K562 (cell line): ENCODE measurements around the gene LRP1B. TPM values are rescaled to one million over a fixed set of nuclear protein-coding genes. Genes with fewer than 3 reads are reported as not detected.

Experiments
- ATAC-seq: fragments of 200-7000 bp; cut with Tn5 transposase; 3 replicates; pipeline ENCODE4 v1.9.1; 2020; ENCODE audit warnings: moderate library complexity
- BruUV-seq: library from RNA; stranded (reverse); fragments of 400-500 nt; replicated peaks from 2 replicates; lab custom pipeline; 2021; lab: Mats Ljungman, UMichigan
- CTCF ChIA-PET: fragments of 300-600 bp; formaldehyde crosslinking; extraction: SDS; loops from one replicate; lab custom pipeline; 2021; ENCODE audit warnings: low intra/inter-chr PET ratio; lab: Yijun Ruan, JAX
- POLR2A ChIA-PET: fragments of 300-600, 350-650 bp; sonication (Branson Sonifier 250); formaldehyde crosslinking; extraction: SDS; loops from one replicate; lab custom pipeline; 2021; ENCODE audit warnings: antibody characterized with exemption, inconsistent platforms; lab: Yijun Ruan, JAX
- DNase-seq, 4 experiments: peaks; one replicate each; pipeline versions ENCODE4 v3.0.0 to v3.0.0-alpha.2; 2011 to 2018; ENCODE audit warnings: low spot score in 3 of 4, mixed read lengths in 3 of 4; ENCODE audit errors: extremely low read depth in 1 of 4
- FAIRE-seq: peaks from 2 replicates; lab custom pipeline; 2011; peaks lifted over from hg19 to GRCh38; lab: Jason Lieb, UNC
- H2AFZ ChIP-seq: 2 replicates; pipeline ENCODE4 v1.6.0; 2011; ENCODE audit warnings: low read depth, low read length, control low read depth, inconsistent platforms
- H3K27ac ChIP-seq: fragments of 200-600 bp; 3 replicates; pipeline ENCODE4 v1.8.0; 2011; ENCODE audit warnings: low read depth, mild to moderate bottlenecking, control low read depth, inconsistent platforms, low read length, moderate library complexity, mixed read lengths; ENCODE audit errors: extremely low read depth
- H3K27me3 ChIP-seq, 2 experiments: fragments of 300-600 bp in 1 of 2; 2 replicates in 1 of 2; 3 replicates in 1 of 2; pipeline versions ENCODE4 v1.6.0 to v1.8.0; 2011; ENCODE audit warnings: inconsistent platforms in 2 of 2, low read length in 2 of 2, mild to moderate bottlenecking in 1 of 2, mixed read lengths in 1 of 2, moderate library complexity in 1 of 2; ENCODE audit not compliant: control insufficient read depth in 2 of 2, insufficient read depth in 2 of 2
- H3K36me3 ChIP-seq: fragments of 300-600 bp; 3 replicates; pipeline ENCODE4 v1.8.0; 2011; ENCODE audit warnings: mild to moderate bottlenecking, low read length, inconsistent platforms; ENCODE audit not compliant: control insufficient read depth, insufficient read depth
- H3K4me1 ChIP-seq, 2 experiments: fragments of 200-600 bp in 1 of 2; replicated peaks in 1 of 2; 2 replicates in 1 of 2; 3 replicates in 1 of 2; pipeline versions ENCODE4 v1.5.1 to v1.8.0; 2011; ENCODE audit warnings: inconsistent platforms in 2 of 2, low read length in 2 of 2, mild to moderate bottlenecking in 1 of 2, mixed read lengths in 1 of 2, moderate library complexity in 1 of 2; ENCODE audit not compliant: control insufficient read depth in 2 of 2, insufficient read depth in 2 of 2
- H3K4me2 ChIP-seq: 2 replicates; pipeline ENCODE4 v1.6.1; 2011; ENCODE audit warnings: low read length, control low read depth, inconsistent platforms, mixed read lengths; ENCODE audit not compliant: insufficient read depth
- H3K4me3 ChIP-seq: fragments of 200-600 bp; sonication (generic), shearing (Covaris generic); 2 replicates; pipeline ENCODE4 v1.5.1; 2016; ENCODE audit warnings: control low read depth, inconsistent platforms
- H3K79me2 ChIP-seq: fragments of 200-600 bp; 3 replicates; pipeline ENCODE4 v1.8.0; 2011; ENCODE audit warnings: low read length, inconsistent platforms; ENCODE audit not compliant: control insufficient read depth, insufficient read depth
- H3K9ac ChIP-seq, 2 experiments: 2 replicates each; pipeline versions ENCODE4 v1.6.0 to v1.6.1; 2011; ENCODE audit warnings: low read depth in 2 of 2, low read length in 2 of 2, control low read depth in 1 of 2, inconsistent platforms in 1 of 2, mild to moderate bottlenecking in 1 of 2, mixed read lengths in 1 of 2; ENCODE audit not compliant: insufficient read depth in 1 of 2
- H3K9me1 ChIP-seq: one replicate; pipeline ENCODE4 v1.6.0; 2011; ENCODE audit warnings: inconsistent platforms, mild to moderate bottlenecking, low read length, moderate library complexity; ENCODE audit not compliant: control insufficient read depth, insufficient read depth
- H3K9me3 ChIP-seq: replicated peaks from 2 replicates; pipeline ENCODE4 v1.5.1; 2011; ENCODE audit warnings: low read depth, low read length, inconsistent platforms; ENCODE audit not compliant: control insufficient read depth, insufficient read depth
- H4K20me1 ChIP-seq: replicated peaks from 2 replicates; pipeline ENCODE4 v1.6.1; 2011; ENCODE audit warnings: low read length, inconsistent platforms, mixed read lengths; ENCODE audit not compliant: control insufficient read depth, insufficient read depth
- BRCA1 ChIP-seq, 2 experiments: fragments of 450-650 bp in 1 of 2; sonication (generic) in 1 of 2; formaldehyde crosslinking in 1 of 2; IDR thresholded peaks; 2 replicates each; pipeline versions ENCODE4 v1.5.0 to v1.6.1; 2017 to 2020; ENCODE audit warnings: mild to moderate bottlenecking in 1 of 2, missing genetic modification reagents in 1 of 2
- CHD1 ChIP-seq: fragments of 200-600 bp; sonication (generic); IDR thresholded peaks from one replicate; pipeline ENCODE4 v1.6.1; 2012; ENCODE audit warnings: mild to moderate bottlenecking, moderate library complexity, low read length, inconsistent platforms
- FOXJ2 ChIP-seq: fragments of 200-800 bp; sonication (Bioruptor generic); IDR thresholded peaks from 2 replicates; pipeline ENCODE4 v1.6.1; 2016; ENCODE audit warnings: missing genetic modification characterization, missing compliant biosample characterization
- MAFG ChIP-seq: fragments of 450-650 bp; conservative IDR thresholded peaks from 2 replicates; pipeline ENCODE4 v1.6.1; 2016; ENCODE audit warnings: missing genetic modification characterization, missing compliant biosample characterization
- NCOA2 ChIP-seq, 2 experiments: fragments of 450-650 bp; IDR thresholded peaks; 2 replicates each; pipeline ENCODE4 v1.6.1; 2018; ENCODE audit warnings: mild to moderate bottlenecking in 2 of 2, moderate library complexity in 1 of 2; ENCODE audit not compliant: partially characterized antibody in 2 of 2
- NEUROD1 ChIP-seq: fragments of 150-350 bp; IDR thresholded peaks from 2 replicates; pipeline ENCODE4 v1.6.1; 2014; ENCODE audit warnings: borderline replicate concordance, low read length, low read depth; ENCODE audit not compliant: partially characterized antibody
- TSC22D4 ChIP-seq: fragments of 450-650 bp; IDR thresholded peaks from 2 replicates; pipeline ENCODE4 v1.6.1; 2016; ENCODE audit warnings: missing genetic modification characterization, missing biosample characterization, control low read depth
- WHSC1 ChIP-seq: IDR thresholded peaks from one replicate; pipeline ENCODE4 v1.6.1; 2012; ENCODE audit warnings: low read length, control low read depth, inconsistent platforms
- ZNF232 ChIP-seq: sonication (generic); formaldehyde crosslinking; IDR thresholded peaks from 2 replicates; pipeline ENCODE4 v1.8.0; 2022; ENCODE audit warnings: mild to moderate bottlenecking, missing genetic modification reagents
- WGBS: fragments of 100-300 bp; shearing (Covaris generic); methylation state at CpG from one replicate; pipeline ENCODE4 v1.1.6; 2016; ENCODE audit warnings: low coverage, mixed read lengths; ENCODE audit not compliant: insufficient coverage; ENCODE audit errors: missing lambda C conversion rate; 5-methylcytosine and 5-hydroxymethylcytosine counted together
- in situ Hi-C: fragments of 300-500 bp; cut with MboI; formaldehyde crosslinking; loops from 4 replicates; pipeline ENCODE4 v1.15.0; 2018; ENCODE audit warnings: inconsistent platforms, mixed read lengths
- intact Hi-C: fragments of 100-400 bp; cut with micrococcal nuclease; formaldehyde crosslinking; loops from 2 replicates; pipeline ENCODE4 v1.14.2; 2022
- polyA plus RNA-seq, 8 experiments: library from polyadenylated mRNA; depleted of rRNA in 4 of 8; stranded (reverse) in 5 of 8; unstranded in 3 of 8; fragments of >200 nt; fragmentation: Nextera tagmentation in 2 of 8; fragmentation: Illumina TruSeq in 1 of 8; extraction: Ambion mirVana in 2 of 8; extraction: Trizol in 1 of 8; gene quantifications; 2 replicates each; pipeline versions ENCODE4 v1.2.1 to v1.2.3, GENCODE V29; 2011 to 2014; ENCODE audit warnings: inconsistent platforms in 1 of 8, missing spikeins in 1 of 8
- total RNA-seq, 7 experiments: library from RNA; depleted of rRNA in 6 of 7; stranded (reverse); fragments of >200 nt in 6 of 7; fragmentation: Illumina TruSeq in 2 of 7; extraction: Trizol in 2 of 7; gene quantifications; 2 replicates each; pipeline versions ENCODE4 v1.2.1 to v1.2.3, GENCODE V29; 2011 to 2021; ENCODE audit warnings: low replicate concordance in 1 of 7
- TF ChIP-seq, protein P1 (sequence below): fragments of 450-650 bp; IDR thresholded peaks from one replicate; pipeline ENCODE4 v1.6.1; 2018; ENCODE audit warnings: mild to moderate bottlenecking, moderate library complexity; ENCODE audit not compliant: partially characterized antibody
- TF ChIP-seq, protein P2 (sequence below): fragments of 450-650 bp; formaldehyde crosslinking; IDR thresholded peaks from 2 replicates; pipeline ENCODE4 v1.4.0; 2020; ENCODE audit warnings: mild to moderate bottlenecking, moderate library complexity
- TF ChIP-seq, protein P3 (sequence below): sonication (generic); formaldehyde crosslinking; IDR thresholded peaks from 2 replicates; pipeline ENCODE4 v1.8.1; 2022; ENCODE audit warnings: missing genetic modification reagents
- TF ChIP-seq, protein P4 (sequence below): sonication (generic); formaldehyde crosslinking; IDR thresholded peaks from 2 replicates; pipeline ENCODE4 v1.9.0; 2022; ENCODE audit warnings: mild to moderate bottlenecking, missing genetic modification reagents

The LRP1B gene
- total and polyA plus RNA-seq, 9 of the 15 experiments (the other 6 are each of a cell fraction or from before 2014, with no cell fraction given): not detected

DNA sequence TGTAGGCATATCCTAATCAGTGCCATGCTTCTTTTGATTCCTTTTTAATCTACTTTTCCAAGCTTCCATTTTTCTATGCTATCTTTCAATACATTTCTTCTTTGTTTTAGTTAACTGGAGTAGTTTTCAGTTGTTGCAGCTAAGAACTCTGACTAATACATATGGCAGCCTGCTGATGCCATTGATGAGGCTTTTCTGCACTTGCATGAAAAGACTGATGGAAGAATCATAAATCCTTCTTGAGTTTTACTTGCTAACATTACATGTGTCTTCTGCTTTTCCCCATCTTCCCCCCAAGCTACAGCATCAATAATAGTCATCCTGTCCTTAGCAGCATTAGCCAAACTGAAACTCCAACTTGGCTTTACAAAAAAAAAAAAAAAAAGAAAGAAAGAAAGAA, 203.3 kb downstream of the LRP1B start (continued):
- TF ChIP-seq, protein P1, sequence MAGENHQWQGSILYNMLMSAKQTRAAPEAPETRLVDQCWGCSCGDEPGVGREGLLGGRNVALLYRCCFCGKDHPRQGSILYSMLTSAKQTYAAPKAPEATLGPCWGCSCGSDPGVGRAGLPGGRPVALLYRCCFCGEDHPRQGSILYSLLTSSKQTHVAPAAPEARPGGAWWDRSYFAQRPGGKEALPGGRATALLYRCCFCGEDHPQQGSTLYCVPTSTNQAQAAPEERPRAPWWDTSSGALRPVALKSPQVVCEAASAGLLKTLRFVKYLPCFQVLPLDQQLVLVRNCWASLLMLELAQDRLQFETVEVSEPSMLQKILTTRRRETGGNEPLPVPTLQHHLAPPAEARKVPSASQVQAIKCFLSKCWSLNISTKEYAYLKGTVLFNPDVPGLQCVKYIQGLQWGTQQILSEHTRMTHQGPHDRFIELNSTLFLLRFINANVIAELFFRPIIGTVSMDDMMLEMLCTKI: no peak

DNA sequence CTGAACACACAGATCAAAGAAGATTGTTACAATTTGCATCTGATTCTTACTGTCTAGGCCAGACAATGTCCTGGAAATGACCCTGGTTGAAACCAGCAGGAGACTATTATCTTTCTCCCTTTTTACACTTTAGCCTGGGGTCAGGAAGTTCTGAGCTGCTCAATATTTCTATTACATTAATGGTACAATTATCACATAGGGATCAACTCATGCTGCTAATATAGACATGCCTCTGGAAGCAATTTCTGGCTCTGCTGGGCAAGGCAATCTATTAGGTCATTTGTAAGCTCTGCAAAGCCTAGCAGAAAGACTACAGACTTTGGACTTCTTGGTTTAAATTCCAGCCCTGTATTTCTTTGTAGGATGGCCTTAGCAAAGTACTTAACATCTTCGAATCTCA, 205.3 kb downstream of the LRP1B start:
- in situ Hi-C loops: no loop called here
- Histone ChIP-seq H3K9me1 (no peaks in the 10 kb centered on the region), H3K36me3 (no peaks in the 10 kb centered on the region), H3K27me3 (no peaks in the 10 kb centered on the region), H3K27ac (no peak overlapping the region), H3K4me2 (no peak overlapping the region), H2AFZ (no peak overlapping the region), H3K79me2 (no peaks in the 10 kb centered on the region), H3K4me1 (no peaks in the 10 kb centered on the region), H3K9me3 (no peaks in the 10 kb centered on the region), H4K20me1 (no peaks in the 10 kb centered on the region), H3K4me3 (no peak overlapping the region), H3K9ac (no peak overlapping the region)
- TF ChIP-seq, protein P2, sequence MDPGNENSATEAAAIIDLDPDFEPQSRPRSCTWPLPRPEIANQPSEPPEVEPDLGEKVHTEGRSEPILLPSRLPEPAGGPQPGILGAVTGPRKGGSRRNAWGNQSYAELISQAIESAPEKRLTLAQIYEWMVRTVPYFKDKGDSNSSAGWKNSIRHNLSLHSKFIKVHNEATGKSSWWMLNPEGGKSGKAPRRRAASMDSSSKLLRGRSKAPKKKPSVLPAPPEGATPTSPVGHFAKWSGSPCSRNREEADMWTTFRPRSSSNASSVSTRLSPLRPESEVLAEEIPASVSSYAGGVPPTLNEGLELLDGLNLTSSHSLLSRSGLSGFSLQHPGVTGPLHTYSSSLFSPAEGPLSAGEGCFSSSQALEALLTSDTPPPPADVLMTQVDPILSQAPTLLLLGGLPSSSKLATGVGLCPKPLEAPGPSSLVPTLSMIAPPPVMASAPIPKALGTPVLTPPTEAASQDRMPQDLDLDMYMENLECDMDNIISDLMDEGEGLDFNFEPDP: no peak
- TF ChIP-seq MAFG (no peak), FOXJ2 (tag) (no peak), NEUROD1 (no peak), ZNF232 (CRISPR knock-in tag) (no peak), NCOA2 (IDR thresholded peaks at IDR 0.05; ENCODE audit: partially characterized antibody in 2 of 2) (no peak), WHSC1 (no peak), BRCA1 (IDR thresholded peaks at IDR 0.05) (no peak), BRCA1 (CRISPR knock-in tag; IDR thresholded peaks at IDR 0.05) (no peak), TSC22D4 (tag) (no peak), CHD1 (no peak)
- TF ChIP-seq, protein P3, sequence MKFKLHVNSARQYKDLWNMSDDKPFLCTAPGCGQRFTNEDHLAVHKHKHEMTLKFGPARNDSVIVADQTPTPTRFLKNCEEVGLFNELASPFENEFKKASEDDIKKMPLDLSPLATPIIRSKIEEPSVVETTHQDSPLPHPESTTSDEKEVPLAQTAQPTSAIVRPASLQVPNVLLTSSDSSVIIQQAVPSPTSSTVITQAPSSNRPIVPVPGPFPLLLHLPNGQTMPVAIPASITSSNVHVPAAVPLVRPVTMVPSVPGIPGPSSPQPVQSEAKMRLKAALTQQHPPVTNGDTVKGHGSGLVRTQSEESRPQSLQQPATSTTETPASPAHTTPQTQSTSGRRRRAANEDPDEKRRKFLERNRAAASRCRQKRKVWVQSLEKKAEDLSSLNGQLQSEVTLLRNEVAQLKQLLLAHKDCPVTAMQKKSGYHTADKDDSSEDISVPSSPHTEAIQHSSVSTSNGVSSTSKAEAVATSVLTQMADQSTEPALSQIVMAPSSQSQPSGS (CRISPR knock-in tag): no peak
- TF ChIP-seq, protein P4, sequence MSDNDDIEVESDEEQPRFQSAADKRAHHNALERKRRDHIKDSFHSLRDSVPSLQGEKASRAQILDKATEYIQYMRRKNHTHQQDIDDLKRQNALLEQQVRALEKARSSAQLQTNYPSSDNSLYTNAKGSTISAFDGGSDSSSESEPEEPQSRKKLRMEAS (CRISPR knock-in tag): no peak
- 0% methylated on average over 1 of the region's 1 CpG for WGBS
- ChIA-PET POLR2A (no interaction called here), CTCF (no interaction called here)
- no peak for FAIRE-seq
- no peak for ATAC-seq
- intact Hi-C loops: no loop called here
- no TSS peak for BruUV-seq
- DNase-seq: no peak
